ENCODE results near the gene PTPN6.

GRCh38 chr12:6941267-6941666, 9.9 kb upstream of the PTPN6 start:
- TF ChIP-seq, protein P1, sequence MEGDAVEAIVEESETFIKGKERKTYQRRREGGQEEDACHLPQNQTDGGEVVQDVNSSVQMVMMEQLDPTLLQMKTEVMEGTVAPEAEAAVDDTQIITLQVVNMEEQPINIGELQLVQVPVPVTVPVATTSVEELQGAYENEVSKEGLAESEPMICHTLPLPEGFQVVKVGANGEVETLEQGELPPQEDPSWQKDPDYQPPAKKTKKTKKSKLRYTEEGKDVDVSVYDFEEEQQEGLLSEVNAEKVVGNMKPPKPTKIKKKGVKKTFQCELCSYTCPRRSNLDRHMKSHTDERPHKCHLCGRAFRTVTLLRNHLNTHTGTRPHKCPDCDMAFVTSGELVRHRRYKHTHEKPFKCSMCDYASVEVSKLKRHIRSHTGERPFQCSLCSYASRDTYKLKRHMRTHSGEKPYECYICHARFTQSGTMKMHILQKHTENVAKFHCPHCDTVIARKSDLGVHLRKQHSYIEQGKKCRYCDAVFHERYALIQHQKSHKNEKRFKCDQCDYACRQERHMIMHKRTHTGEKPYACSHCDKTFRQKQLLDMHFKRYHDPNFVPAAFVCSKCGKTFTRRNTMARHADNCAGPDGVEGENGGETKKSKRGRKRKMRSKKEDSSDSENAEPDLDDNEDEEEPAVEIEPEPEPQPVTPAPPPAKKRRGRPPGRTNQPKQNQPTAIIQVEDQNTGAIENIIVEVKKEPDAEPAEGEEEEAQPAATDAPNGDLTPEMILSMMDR (conservative IDR thresholded peaks at IDR 0.05; ENCODE audit: low read depth, low read length), result no peak
- TF ChIP-seq EZH2phosphoT487 (IDR thresholded peaks at IDR 0.05; ENCODE audit: borderline replicate concordance, low read length) (no peak), EZH2 (IDR thresholded peaks at IDR 0.05; ENCODE audit: low read length, unreplicated experiment) (no peak)
